Activated B cell treated with CpG ODN at 0.5 μM for 24 hours (primary cell): ENCODE data around the gene OXSR1. TPM values are rescaled to one million over a fixed set of nuclear protein-coding genes. Genes with fewer than 3 reads are reported as not detected.
"Not testable (repeated sequence)": the region's sequence is repeated elsewhere in the genome, so short reads cannot be mapped to it uniquely, and the experiment has no call there.

Experiments used
- ATAC-seq: fragments of 200-7000 bp; cut with Tn5 transposase; one replicate; pipeline ENCODE4 v1.10.0; 2021; ENCODE audit warnings: low read depth, mild to moderate bottlenecking, moderate library complexity
- CTCF ChIA-PET: fragments of 350-600 bp; sonication (Branson Sonifier 250); formaldehyde crosslinking; loops from one replicate; lab custom pipeline; 2021; ENCODE audit warnings: antibody characterized with exemption; lab: Charles Lee
- POLR2A ChIA-PET: fragments of 350-600 bp; sonication (Branson Sonifier 250); formaldehyde crosslinking; loops from one replicate; lab custom pipeline; 2021; ENCODE audit warnings: antibody characterized with exemption; lab: Charles Lee
- DNase-seq: peaks from one replicate; pipeline ENCODE4 v3.0.0; 2022
- H3K27ac Mint-ChIP-seq: one replicate; pipeline ENCODE4 v1.8.0; 2020; ENCODE audit warnings: mixed read lengths
- H3K27me3 Mint-ChIP-seq: one replicate; pipeline ENCODE4 v1.8.0; 2021; ENCODE audit warnings: mixed read lengths
- H3K36me3 Mint-ChIP-seq: one replicate; pipeline ENCODE4 v1.8.0; 2021; ENCODE audit warnings: low read depth, mixed read lengths
- H3K4me1 Mint-ChIP-seq: one replicate; pipeline ENCODE4 v1.8.0; 2021; ENCODE audit warnings: mixed read lengths
- H3K4me3 Mint-ChIP-seq: one replicate; pipeline ENCODE4 v1.8.0; 2020; ENCODE audit warnings: mild to moderate bottlenecking, mixed read lengths
- H3K9me3 Mint-ChIP-seq: one replicate; pipeline ENCODE4 v1.8.0; 2020; ENCODE audit warnings: mixed read lengths
- CTCF ChIP-seq: fragments of 200-600 bp; IDR thresholded peaks from one replicate; pipeline ENCODE4 v1.8.0; 2022; ENCODE audit warnings: antibody characterized with exemption, mild to moderate bottlenecking
- intact Hi-C: fragments of 100-400 bp; cut with micrococcal nuclease; formaldehyde crosslinking; loops from one replicate; pipeline ENCODE4 v1.15.1; 2024
- total RNA-seq: library from RNA; stranded (reverse); gene quantifications from 2 replicates; pipeline ENCODE4 v1.2.3, GENCODE V29; 2022

The OXSR1 gene
- total RNA-seq, 1 donor from 2014 or later: 40.2 TPM

- H3K9me3 Mint-ChIP-seq: no peaks in the 10 kb centered on the region
- peaks cover 53% of the 10 kb centered on the region for H3K4me1 Mint-ChIP-seq
- ATAC-seq (peak; percentile 61), DNase-seq (no peak)
- TF ChIP-seq CTCF: no peak
- POLR2A ChIA-PET: interaction anchor here (1.3 to 6.1 kb wide), 2 partner anchors 10 to 16 kb away, joined by 3 to 63 read pairs; partner anchors contain the start of gene OXSR1
- intact Hi-C loops: loop anchor here (1.0 kb wide), 2 partner anchors 10 to 17 kb away; partner anchors contain the start of gene ACAA1
- no peaks in the 10 kb centered on the region for H3K27me3 Mint-ChIP-seq
- H3K27ac Mint-ChIP-seq: peak overlapping the region; percentile 72
- H3K4me3 Mint-ChIP-seq: peak overlapping the region; percentile 12
- CTCF ChIA-PET: interaction anchor here (1.0 to 1.4 kb wide), 3 partner anchors 8 to 24 kb away, joined by 3 to 5 read pairs (median 3); no protein-coding TSS in a partner anchor
- no peaks in the 10 kb centered on the region for H3K36me3 Mint-ChIP-seq
Observed at GRCh38 chr3:38154625-38155255, 10.6 kb upstream of the OXSR1 start.

GRCh38 chr3:38155825-38156224, 9.5 kb upstream of the OXSR1 start:
- H3K27ac Mint-ChIP-seq: no peak overlapping the region
- no peak for TF ChIP-seq CTCF
- ChIA-PET CTCF (interaction anchor here (1.3 kb wide), 1 partner anchor 25 kb away, joined by 3 read pairs; no protein-coding TSS in a partner anchor), POLR2A (interaction anchor here (0.8 to 6.1 kb wide), 3 partner anchors 9 to 19 kb away, joined by 3 to 63 read pairs (median 3); partner anchors contain the start of genes ACAA1 and OXSR1)
- peaks cover 45% of the 10 kb centered on the region for H3K4me1 Mint-ChIP-seq
- ATAC-seq: no peak
- H3K27me3 Mint-ChIP-seq: no peaks in the 10 kb centered on the region
- no peak for DNase-seq
- H3K9me3 Mint-ChIP-seq: no peaks in the 10 kb centered on the region
- intact Hi-C loops: no loop called here
- no peak overlapping the region for H3K4me3 Mint-ChIP-seq
- H3K36me3 Mint-ChIP-seq: no peaks in the 10 kb centered on the region

GRCh38 chr3:38157117-38157516, 8.2 kb upstream of the OXSR1 start:
- peaks cover 33% of the 10 kb centered on the region for H3K4me1 Mint-ChIP-seq
- CTCF ChIA-PET: no interaction called here
- no peaks in the 10 kb centered on the region for H3K9me3 Mint-ChIP-seq
- H3K36me3 Mint-ChIP-seq: no peaks in the 10 kb centered on the region
- POLR2A ChIA-PET: interaction anchor here (6.1 kb wide), 1 partner anchor 7 kb away, joined by 63 read pairs; the partner anchor contains the start of gene OXSR1
- intact Hi-C loops: no loop called here
- ATAC-seq: no peak
- H3K4me3 Mint-ChIP-seq: no peak overlapping the region
- H3K27ac Mint-ChIP-seq: no peak overlapping the region
- no peak for TF ChIP-seq CTCF
- DNase-seq: no peak
- no peaks in the 10 kb centered on the region for H3K27me3 Mint-ChIP-seq

- no peak for TF ChIP-seq CTCF
- ChIA-PET POLR2A (interaction anchor here (1.7 kb wide), 1 partner anchor 19 kb away, joined by 5 read pairs; the partner anchor contains the start of gene MYD88), CTCF (no interaction called here)
- H3K4me3 Mint-ChIP-seq: no peak overlapping the region
- DNase-seq (no peak), ATAC-seq (no peak)
- H3K36me3 Mint-ChIP-seq: no peaks in the 10 kb centered on the region
- no peaks in the 10 kb centered on the region for H3K9me3 Mint-ChIP-seq
- intact Hi-C loops: no loop called here
- H3K27ac Mint-ChIP-seq: no peak overlapping the region
- no peaks in the 10 kb centered on the region for H3K27me3 Mint-ChIP-seq
- peaks cover 33% of the 10 kb centered on the region for H3K4me1 Mint-ChIP-seq
Observed at GRCh38 chr3:38157595-38157994, 7.7 kb upstream of the OXSR1 start.

GRCh38 chr3:38158472-38158871, 6.9 kb upstream of the OXSR1 start:
- TF ChIP-seq CTCF: no peak
- Mint-ChIP-seq H3K9me3 (no peaks in the 10 kb centered on the region), H3K27ac (peak overlapping the region; percentile 69), H3K4me1 (peaks cover 29% of the 10 kb centered on the region), H3K27me3 (no peaks in the 10 kb centered on the region), H3K36me3 (no peaks in the 10 kb centered on the region), H3K4me3 (no peak overlapping the region)
- CTCF ChIA-PET: no interaction called here
- DNase-seq (no peak), ATAC-seq (no peak)
- POLR2A ChIA-PET: interaction anchor here (1.1 to 1.7 kb wide), 2 partner anchors 8 to 20 kb away, joined by 3 to 5 read pairs; partner anchors contain the start of gene MYD88
- intact Hi-C loops: no loop called here

GRCh38 chr3:38160704-38161103, 4.6 kb upstream of the OXSR1 start:
- H3K4me3 Mint-ChIP-seq, H3K27me3 Mint-ChIP-seq, CTCF ChIA-PET, H3K27ac Mint-ChIP-seq, ATAC-seq, H3K36me3 Mint-ChIP-seq, H3K9me3 Mint-ChIP-seq, DNase-seq, POLR2A ChIA-PET: not testable (repeated sequence)
- H3K4me1 Mint-ChIP-seq: peaks cover 18% of the 10 kb centered on the region
- intact Hi-C loops: loop anchor here (10.0 kb wide), 1 partner anchor 1224 kb away; the partner anchor contains the start of gene SLC25A38
